Measurements from ENCODE around the gene CHRM2.

CHRM2 gene

DNA sequence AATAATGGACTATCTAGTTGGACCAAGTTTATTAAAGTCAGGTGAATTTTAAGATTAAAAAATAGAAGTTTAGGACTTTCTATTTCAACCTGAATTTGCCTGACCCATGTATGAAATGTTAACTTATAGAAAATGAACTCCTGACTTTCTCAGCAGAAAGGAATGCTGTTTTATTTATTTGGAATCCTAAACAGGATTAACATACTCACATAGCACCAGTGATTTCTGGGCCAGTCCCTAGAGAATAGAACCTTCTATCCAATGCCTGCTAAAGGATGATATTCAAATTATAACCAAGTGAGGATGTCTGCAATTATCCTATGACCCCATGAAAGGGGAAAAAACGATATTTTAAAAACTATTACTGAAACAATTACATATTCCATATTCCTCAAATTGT lies 148.8 kb downstream of the CHRM2 start:
- Mint-ChIP-seq H3K27ac (ENCODE audit: low read depth) (no peak overlapping the region), H3K27me3 (no peaks in the 10 kb centered on the region), H3K4me1 (no peaks in the 10 kb centered on the region), H3K4me3 (no peak overlapping the region), H3K9me3 (peaks cover 12% of the 10 kb centered on the region), H3K36me3 (ENCODE audit: insufficient read depth) (no peaks in the 10 kb centered on the region)
- DNase-seq (ENCODE audit: low spot score in 2 of 2) (no peak), ATAC-seq (replicated peaks; ENCODE audit: extremely low read depth, poor library complexity, severe bottlenecking) (no peak)

DNA sequence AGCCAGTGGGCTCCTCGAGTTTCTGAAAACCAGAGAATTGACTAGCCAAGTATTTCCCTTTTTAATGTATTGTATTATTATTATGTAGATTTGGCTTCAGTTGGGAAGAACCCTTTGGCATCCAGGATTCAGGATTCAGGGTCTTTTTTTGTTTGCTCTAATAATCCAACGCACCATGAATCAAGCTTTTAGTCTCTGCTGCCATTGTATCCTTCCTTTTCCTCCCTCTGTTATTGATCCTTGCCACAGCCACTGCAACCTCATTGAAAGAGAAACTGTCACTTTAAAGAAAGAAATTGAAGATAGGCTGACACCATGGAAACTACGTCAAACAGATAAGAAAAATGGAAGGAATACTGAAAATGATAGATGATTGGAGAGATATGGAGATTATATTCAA lies 150.0 kb downstream of the CHRM2 start:
- peaks cover 15% of the 10 kb centered on the region for H3K9me3 Mint-ChIP-seq
- no peak for ATAC-seq (replicated peaks; ENCODE audit: extremely low read depth, poor library complexity, severe bottlenecking)
- DNase-seq (ENCODE audit: low spot score in 2 of 2): no peak
- H3K27me3 Mint-ChIP-seq: no peaks in the 10 kb centered on the region
- no peak overlapping the region for H3K4me3 Mint-ChIP-seq
- H3K27ac Mint-ChIP-seq (ENCODE audit: low read depth): no peak overlapping the region
- H3K36me3 Mint-ChIP-seq (ENCODE audit: insufficient read depth): no peaks in the 10 kb centered on the region
- H3K4me1 Mint-ChIP-seq: no peaks in the 10 kb centered on the region

DNA sequence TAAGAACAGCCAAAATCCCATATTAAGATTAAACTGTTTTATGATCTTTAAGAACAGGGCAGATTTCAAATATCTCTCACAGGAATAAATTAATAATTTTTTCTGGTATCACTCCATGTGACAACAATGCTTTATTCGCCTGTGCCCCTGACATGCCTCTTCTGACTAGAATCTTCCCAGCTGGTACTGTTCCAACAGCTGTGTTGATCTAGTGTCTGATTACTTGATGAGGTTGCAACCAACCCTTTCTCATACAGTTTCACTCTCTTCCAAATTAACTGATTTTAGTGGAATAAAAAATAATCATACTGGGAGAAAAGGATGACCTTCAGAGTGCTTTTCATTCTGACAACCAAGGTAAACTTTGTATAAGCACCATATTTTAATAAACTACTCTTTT lies 151.9 kb downstream of the CHRM2 start:
- ATAC-seq (replicated peaks; ENCODE audit: extremely low read depth, poor library complexity, severe bottlenecking) (no peak), DNase-seq (ENCODE audit: low spot score in 2 of 2) (no peak)
- no peaks in the 10 kb centered on the region for H3K27me3 Mint-ChIP-seq
- no peaks in the 10 kb centered on the region for H3K4me1 Mint-ChIP-seq
- no peaks in the 10 kb centered on the region for H3K36me3 Mint-ChIP-seq (ENCODE audit: insufficient read depth)
- no peak overlapping the region for H3K27ac Mint-ChIP-seq (ENCODE audit: low read depth)
- peaks cover 13% of the 10 kb centered on the region for H3K9me3 Mint-ChIP-seq
- H3K4me3 Mint-ChIP-seq: no peak overlapping the region

DNA sequence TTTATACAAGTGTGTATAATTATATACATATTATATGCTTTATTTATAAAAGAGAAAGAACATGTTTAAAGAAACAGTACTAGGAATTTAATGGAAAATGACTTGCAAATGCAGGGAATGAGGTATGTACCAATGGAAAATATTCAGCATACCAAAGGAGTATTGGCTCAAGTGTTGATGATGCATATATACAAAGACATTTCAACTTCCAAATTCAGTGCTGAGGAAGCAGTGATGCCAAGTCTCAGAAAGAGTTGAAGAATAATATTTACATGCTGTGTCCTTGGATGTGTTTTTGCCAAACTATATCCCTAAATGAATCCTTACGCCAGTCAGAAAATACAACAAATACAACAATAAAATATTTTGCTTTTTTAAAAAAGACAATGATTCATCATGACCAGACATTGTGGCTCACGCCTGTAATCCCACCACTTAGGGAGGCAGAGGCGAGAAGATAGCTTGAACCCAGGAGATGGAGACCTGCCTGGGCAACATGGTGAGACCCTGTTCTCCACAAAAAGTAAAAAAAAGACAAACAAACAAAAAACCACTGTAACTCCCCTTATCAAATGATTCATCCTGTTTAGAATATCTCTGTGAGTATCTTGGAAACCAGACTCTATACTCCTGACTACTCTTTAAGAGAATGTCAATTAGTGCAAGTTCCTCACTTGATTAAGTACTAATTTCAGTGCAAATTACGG lies 157.2 kb downstream of the CHRM2 start:
- Mint-ChIP-seq H3K9me3 (peaks cover 15% of the 10 kb centered on the region), H3K27me3 (no peaks in the 10 kb centered on the region), H3K4me3 (no peak overlapping the region), H3K27ac (ENCODE audit: low read depth) (no peak overlapping the region), H3K36me3 (ENCODE audit: insufficient read depth) (no peaks in the 10 kb centered on the region), H3K4me1 (no peaks in the 10 kb centered on the region)
- ATAC-seq (replicated peaks; ENCODE audit: extremely low read depth, poor library complexity, severe bottlenecking): no peak
- DNase-seq (ENCODE audit: low spot score in 2 of 2): no peak

DNA sequence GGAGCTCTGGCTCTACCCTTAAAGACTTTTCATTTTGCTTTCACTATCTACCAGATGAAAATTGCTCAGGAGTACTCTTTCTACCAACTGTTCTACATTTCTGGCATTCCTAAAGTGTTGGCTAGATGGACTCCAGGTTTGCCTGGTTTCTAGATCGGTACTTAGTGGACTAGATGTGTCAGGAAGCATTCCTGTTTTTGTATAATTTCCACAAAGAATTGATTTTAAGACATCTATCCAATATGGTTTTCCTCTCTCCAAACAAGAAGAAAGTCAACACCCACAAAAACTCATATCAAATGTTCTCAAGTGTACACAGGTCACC lies 157.7 kb downstream of the CHRM2 start:
- DNase-seq (ENCODE audit: low spot score in 2 of 2): no peak
- Mint-ChIP-seq H3K9me3 (peaks cover 15% of the 10 kb centered on the region), H3K27ac (ENCODE audit: low read depth) (no peak overlapping the region), H3K36me3 (ENCODE audit: insufficient read depth) (no peaks in the 10 kb centered on the region), H3K4me1 (no peaks in the 10 kb centered on the region), H3K27me3 (no peaks in the 10 kb centered on the region), H3K4me3 (no peak overlapping the region)
- no peak for ATAC-seq (replicated peaks; ENCODE audit: extremely low read depth, poor library complexity, severe bottlenecking)

DNA sequence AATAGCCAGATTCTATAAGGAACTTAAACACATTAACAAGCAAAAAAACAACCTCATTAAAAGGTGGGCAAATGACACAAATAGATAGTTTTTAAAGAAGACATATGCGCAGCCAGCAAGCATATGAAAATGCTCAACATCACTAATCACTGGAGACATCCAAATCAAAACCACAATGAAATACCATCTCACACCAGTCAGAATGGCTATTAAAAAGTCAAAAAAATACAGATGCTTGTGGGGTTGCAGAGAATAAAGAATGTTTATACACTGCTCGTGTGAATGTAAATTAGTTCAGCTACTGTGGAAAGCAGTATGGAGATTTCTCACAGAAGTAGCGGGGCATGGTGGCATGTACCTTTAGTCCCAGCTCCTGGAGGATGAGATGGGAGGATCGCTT lies 164.0 kb downstream of the CHRM2 start:
- Mint-ChIP-seq H3K27ac (ENCODE audit: low read depth) (no peak overlapping the region), H3K36me3 (ENCODE audit: insufficient read depth) (no peaks in the 10 kb centered on the region), H3K9me3 (peaks cover under 1% of the 10 kb centered on the region), H3K4me3 (no peak overlapping the region), H3K4me1 (no peaks in the 10 kb centered on the region), H3K27me3 (no peaks in the 10 kb centered on the region)
- ATAC-seq (replicated peaks; ENCODE audit: extremely low read depth, poor library complexity, severe bottlenecking) (no peak), DNase-seq (ENCODE audit: low spot score in 2 of 2) (no peak)

DNA sequence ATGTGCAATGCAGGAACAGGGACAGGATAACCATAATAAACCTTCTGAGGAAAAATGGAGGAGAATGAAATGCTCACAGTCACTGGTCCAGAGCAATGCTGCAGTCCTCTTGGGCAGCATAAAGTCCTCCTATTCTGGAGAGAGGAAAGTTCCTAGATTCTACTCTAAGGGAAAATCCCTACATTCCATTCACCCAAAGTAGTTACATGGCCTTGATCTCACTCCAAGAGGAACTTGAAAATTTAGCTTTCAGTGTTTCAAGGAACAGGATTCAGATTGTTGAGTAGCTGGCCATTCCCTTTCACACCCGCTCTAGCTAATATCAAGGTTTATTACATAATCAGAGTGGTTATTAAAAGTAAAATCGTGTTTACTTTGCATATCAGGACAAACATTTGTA lies 168.3 kb downstream of the CHRM2 start:
- DNase-seq (ENCODE audit: low spot score in 2 of 2) (no peak), ATAC-seq (replicated peaks; ENCODE audit: extremely low read depth, poor library complexity, severe bottlenecking) (no peak)
- Mint-ChIP-seq H3K27ac (ENCODE audit: low read depth) (no peak overlapping the region), H3K4me3 (no peak overlapping the region), H3K9me3 (no peaks in the 10 kb centered on the region), H3K4me1 (no peaks in the 10 kb centered on the region), H3K27me3 (no peaks in the 10 kb centered on the region), H3K36me3 (ENCODE audit: insufficient read depth) (no peaks in the 10 kb centered on the region)

DNA sequence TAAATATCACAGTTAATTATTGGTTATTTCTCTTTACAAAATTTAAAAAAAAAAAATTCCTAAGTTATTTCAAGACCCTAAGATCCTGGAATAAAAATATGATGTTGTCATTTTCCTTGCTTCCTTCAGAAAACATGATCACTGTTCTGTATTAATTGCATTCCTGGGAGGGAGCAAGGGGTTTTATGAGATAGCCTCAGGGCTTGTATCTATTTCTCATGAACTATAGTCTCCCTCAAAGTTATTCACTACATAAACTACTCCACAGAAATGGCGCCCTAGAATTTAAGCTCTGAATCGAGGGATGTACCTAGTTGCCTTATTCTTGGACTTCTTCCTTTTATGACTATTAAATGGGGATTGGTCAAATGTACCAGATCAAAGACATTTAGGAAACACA lies 170.3 kb downstream of the CHRM2 start:
- Mint-ChIP-seq H3K36me3 (ENCODE audit: insufficient read depth) (no peaks in the 10 kb centered on the region), H3K27ac (ENCODE audit: low read depth) (no peak overlapping the region), H3K27me3 (no peaks in the 10 kb centered on the region), H3K4me3 (no peak overlapping the region), H3K9me3 (peaks cover 6% of the 10 kb centered on the region), H3K4me1 (no peaks in the 10 kb centered on the region)
- ATAC-seq (replicated peaks; ENCODE audit: extremely low read depth, poor library complexity, severe bottlenecking) (no peak), DNase-seq (ENCODE audit: low spot score in 2 of 2) (no peak)

DNA sequence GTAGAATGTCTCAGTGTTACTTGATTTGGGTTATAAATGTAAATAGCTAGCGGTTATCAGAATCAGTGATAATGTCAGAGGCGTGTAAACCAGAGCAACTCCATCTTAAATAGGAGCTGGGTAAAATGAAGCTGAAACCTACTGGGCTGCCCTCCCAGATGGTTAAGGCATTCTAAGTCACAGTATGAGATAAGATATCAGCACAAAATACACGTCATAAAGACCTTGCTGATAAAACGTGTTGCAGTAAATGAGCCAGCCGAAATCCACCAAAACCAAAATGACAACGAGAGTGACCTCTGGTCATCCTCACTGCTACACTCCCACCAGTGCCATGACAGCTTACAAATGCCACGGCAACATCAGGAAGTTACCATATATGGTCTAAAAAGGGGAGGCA lies 172.3 kb downstream of the CHRM2 start:
- no peak overlapping the region for H3K4me3 Mint-ChIP-seq
- no peaks in the 10 kb centered on the region for H3K27me3 Mint-ChIP-seq
- H3K36me3 Mint-ChIP-seq (ENCODE audit: insufficient read depth): no peaks in the 10 kb centered on the region
- no peak for ATAC-seq (replicated peaks; ENCODE audit: extremely low read depth, poor library complexity, severe bottlenecking)
- peaks cover 6% of the 10 kb centered on the region for H3K9me3 Mint-ChIP-seq
- H3K4me1 Mint-ChIP-seq: no peaks in the 10 kb centered on the region
- DNase-seq (ENCODE audit: low spot score in 2 of 2): no peak
- H3K27ac Mint-ChIP-seq (ENCODE audit: low read depth): no peak overlapping the region

DNA sequence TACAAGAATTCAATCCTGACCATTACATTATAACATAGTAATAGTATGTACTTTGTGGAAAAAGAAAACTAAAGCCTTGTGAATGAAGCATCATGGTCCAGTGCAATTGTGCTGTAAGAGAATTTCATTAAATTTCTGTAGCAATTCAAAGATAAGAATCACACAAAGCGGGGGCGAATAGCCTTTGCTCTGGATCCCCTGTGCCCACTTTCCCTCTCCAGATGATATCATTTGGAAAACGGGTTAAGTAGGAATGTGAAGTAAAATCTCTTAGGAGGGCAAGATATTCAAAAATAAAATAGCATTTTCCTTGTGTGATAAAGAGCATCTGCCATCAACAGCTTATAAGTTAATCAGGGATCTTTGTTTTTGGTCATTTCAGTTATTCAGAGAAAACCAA lies 177.1 kb downstream of the CHRM2 start:
- DNase-seq (ENCODE audit: low spot score in 2 of 2) (no peak), ATAC-seq (replicated peaks; ENCODE audit: extremely low read depth, poor library complexity, severe bottlenecking) (no peak)
- Mint-ChIP-seq H3K4me3 (no peak overlapping the region), H3K27me3 (no peaks in the 10 kb centered on the region), H3K27ac (ENCODE audit: low read depth) (no peak overlapping the region), H3K36me3 (ENCODE audit: insufficient read depth) (no peaks in the 10 kb centered on the region), H3K9me3 (peaks cover 9% of the 10 kb centered on the region), H3K4me1 (no peaks in the 10 kb centered on the region)

DNA sequence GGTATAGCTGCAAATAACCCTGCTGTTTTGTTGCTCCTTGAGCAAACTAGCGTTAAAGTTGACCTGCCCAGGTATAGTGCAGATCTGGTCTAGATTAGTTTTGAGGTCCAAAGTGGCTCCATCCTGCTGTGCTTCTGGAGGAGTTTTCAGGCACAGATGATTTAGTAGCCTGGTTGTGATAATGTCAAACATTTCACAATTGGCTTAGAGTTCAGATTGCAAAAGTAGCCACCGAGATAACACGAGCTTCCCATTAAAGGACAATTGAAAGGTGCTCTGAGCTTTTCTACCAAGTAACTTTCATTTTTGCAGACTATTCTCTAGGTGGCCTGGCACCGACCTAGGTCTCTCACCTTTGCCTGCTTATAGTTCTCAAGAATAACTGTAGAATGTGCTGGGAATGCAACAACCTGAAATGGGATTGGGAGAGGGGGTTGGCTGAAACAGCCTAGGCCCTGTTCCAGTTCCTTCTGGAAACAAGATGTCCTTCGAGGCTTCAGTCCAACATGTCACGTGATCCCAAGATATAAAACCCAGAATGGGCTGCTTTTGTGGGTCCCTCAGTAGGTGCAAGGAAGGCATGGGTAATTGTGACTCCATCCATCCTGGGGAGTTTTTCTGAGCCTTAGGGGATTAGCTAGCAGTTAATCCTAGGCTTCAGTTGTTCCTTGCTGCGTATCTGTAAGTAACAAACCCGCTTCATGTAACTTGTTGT lies 201.0 kb downstream of the CHRM2 start:
- no peak overlapping the region for H3K4me3 Mint-ChIP-seq
- peaks cover 6% of the 10 kb centered on the region for H3K9me3 Mint-ChIP-seq
- no peaks in the 10 kb centered on the region for H3K27me3 Mint-ChIP-seq
- no peaks in the 10 kb centered on the region for H3K4me1 Mint-ChIP-seq
- DNase-seq (ENCODE audit: low spot score in 2 of 2): no peak
- no peak for ATAC-seq (replicated peaks; ENCODE audit: extremely low read depth, poor library complexity, severe bottlenecking)
- no peaks in the 10 kb centered on the region for H3K36me3 Mint-ChIP-seq (ENCODE audit: insufficient read depth)
- no peak overlapping the region for H3K27ac Mint-ChIP-seq (ENCODE audit: low read depth)
